HG02870 (cell line): ENCODE results near the gene ACYP2.
"Not testable (repeated sequence)": the region's sequence is repeated elsewhere in the genome, so short reads cannot be mapped to it uniquely, and the experiment has no call there.

ENCODE experiments used
- ATAC-seq: cut with Tn5 transposase; IDR thresholded peaks from one replicate; pipeline ENCODE4 v1.9.1; 2021; ENCODE audit warnings: mild to moderate bottlenecking, moderate library complexity; ENCODE audit not compliant: unreplicated experiment

Gene ACYP2

DNA sequence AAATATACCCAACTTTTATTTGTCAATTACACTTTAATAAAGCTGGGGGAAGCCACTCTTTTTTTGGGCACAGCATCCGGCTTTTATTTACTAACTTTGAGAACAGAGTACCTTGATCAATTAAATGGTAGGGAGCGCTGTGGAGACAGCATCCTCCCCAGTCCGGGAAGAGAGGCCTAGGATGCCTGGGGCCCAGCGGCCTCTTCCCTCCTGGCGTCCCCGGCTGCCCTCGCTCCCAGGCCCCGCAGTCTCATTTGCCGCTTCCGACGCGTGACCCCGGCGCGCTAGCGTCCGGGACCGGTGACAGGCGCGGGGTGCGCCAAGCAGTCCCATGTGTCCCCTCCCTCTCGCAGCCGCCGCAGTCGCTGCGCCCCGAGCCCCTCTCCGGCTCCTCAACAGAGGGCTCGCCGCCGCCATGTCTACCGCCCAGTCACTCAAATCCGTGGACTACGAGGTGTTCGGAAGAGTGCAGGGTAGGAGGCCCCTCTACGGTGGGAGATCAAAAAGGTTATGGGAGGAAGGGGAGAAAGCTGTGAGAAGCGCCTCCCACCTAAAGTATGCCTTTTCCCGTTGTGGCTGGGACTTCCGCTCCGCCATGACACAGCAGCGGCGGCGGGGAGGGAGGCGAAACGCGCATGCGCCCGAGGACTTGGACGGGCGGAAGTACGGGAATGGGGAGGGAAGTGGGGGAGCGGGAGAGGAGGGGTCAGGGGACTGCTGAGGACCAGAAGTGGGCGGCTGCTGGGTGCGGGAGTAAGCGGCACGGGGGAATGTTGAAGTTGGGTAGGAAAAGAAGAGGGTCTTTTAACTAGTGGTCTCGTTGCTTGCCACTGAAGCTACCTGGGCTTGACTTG is at the start of gene ACYP2:
Gene ACYP2 (plus strand): TSS at position 332 of the 854 bp plus-strand sequence.
- ATAC-seq: peak; percentile 88

DNA sequence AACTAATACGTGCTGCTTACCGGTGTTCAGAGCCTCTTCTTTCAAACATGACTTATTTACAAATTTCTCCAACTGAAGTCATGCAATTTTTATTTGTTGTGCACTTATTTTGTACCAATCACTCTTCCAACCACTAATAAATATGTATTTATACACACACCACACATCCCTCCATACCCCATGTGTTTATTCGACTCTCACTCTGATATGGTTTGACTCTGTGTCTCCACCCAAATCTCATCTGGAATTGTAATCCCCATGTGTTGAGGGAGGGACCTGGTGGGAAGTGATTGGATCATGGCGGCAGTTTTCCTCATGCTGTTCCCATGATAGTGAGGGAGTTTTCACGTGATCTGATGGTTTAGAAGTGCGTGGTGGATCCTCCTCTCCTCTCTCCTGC is 49.5 kb upstream of the ACYP2 start:
- no peak for ATAC-seq

- ATAC-seq: no peak
These were observed 47.5 kb upstream of the ACYP2 start for GRCh38 chr2:54067851-54068375.

- ATAC-seq: not testable (repeated sequence)
These were observed 42.9 kb upstream of the ACYP2 start for GRCh38 chr2:54072483-54072882.

DNA sequence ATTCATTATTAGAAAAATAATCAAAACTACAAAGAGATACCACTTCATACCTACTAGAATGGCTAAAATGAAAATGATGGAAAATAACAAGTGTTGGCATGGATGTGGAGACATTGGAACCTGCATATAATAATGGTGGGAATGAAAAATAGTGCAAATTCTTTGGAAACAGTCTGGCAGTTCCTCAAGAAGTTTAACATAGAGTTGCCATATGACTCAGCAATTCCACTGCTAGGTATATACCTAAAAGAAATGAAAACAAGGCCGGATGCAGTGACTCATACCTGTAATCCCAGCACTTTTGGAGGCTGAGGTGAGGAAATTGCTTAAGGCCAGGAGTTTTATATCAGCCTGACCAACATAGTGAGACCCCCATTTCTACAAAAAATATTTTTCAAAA is 41.6 kb upstream of the ACYP2 start:
- peak; percentile 76 for ATAC-seq

GRCh38 chr2:54074606-54075341 is 40.6 kb upstream of the ACYP2 start:
- no peak for ATAC-seq

DNA sequence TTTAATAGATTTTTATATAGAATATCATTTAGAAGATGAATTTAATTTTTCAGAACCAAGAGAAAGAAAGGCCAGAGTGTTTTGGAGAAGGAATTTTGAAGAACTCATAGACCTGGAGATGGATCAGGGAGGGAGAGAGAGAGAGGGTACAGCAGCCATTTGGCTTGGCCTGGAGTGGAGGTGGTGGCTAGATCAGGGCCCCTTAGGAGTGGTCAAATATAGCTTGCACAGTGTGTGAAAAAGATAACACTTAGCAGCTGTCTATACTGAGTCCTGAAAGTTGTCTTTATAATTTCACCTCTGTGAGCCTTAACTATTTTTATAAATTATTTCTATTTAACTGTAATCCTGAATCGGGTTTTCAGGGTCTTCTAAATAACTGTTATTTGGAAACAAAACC is 38.8 kb upstream of the ACYP2 start:
- no peak for ATAC-seq

GRCh38 chr2:54077088-54077900 is 38.1 kb upstream of the ACYP2 start:
- ATAC-seq: no peak

DNA sequence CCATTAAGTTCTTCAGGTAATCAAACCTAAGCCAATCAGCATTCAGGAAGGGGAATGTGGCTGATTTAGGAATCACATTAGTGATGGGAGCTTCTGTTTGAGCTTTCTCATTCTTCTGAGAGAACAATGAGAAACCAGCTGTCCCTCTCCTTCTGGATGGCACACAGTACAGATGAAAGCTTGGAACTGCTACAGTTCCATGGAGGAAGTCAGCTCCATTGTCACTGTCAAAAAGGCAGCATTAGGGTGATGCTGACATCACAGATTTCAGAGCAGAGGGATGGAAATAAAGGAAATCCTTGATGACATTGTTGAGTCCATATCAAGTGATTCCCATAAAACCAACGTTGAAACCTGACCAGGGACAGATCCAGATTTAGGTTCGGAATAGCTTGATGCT is 36.1 kb upstream of the ACYP2 start:
- no peak for ATAC-seq

DNA sequence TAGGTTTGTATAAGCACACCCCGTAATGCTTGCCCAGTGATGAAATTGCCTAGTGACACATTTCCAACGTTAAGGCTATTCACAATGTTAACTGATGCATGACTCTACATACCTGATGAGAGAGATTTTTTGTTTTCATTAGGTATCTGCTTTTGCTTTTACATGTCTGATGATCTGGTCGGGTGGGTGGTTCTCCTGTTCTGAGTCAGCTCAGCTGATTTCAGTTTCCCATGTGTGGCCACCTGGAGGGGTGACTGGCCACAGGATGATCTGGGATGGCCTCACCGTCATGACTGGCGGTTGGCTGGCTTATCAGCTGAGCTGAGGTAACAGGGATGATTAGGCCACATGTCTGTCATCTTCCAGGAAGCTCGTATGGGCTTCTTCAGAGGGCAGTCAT is 33.8 kb upstream of the ACYP2 start:
- peak; percentile 97 for ATAC-seq

- no peak for ATAC-seq
These were observed 32.4 kb upstream of the ACYP2 start for GRCh38 chr2:54083021-54083420.

- no peak for ATAC-seq
These were observed 32.0 kb upstream of the ACYP2 start for GRCh38 chr2:54083445-54083844.

- ATAC-seq: no peak
These were observed 30.8 kb upstream of the ACYP2 start for GRCh38 chr2:54084600-54084999.

DNA sequence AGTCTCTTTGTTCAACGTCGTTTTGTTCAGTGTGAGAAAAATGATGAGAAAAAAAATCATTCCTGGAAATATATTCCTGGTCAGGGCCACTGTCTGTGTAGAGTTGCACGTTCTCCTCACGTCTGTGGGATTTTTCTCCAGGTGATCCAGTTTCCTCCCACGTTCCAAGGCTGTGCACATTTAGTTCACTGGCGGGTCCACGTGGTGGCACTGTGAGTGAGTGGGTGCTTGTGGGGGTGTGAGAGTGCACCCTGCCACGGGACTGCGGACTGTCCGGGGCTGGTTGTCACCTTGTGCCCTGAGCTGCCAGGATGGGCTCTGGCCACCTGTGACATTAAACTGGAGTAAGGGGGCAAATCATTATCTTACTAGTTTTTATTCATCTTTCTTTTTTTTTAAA is 30.3 kb upstream of the ACYP2 start:
- no peak for ATAC-seq

DNA sequence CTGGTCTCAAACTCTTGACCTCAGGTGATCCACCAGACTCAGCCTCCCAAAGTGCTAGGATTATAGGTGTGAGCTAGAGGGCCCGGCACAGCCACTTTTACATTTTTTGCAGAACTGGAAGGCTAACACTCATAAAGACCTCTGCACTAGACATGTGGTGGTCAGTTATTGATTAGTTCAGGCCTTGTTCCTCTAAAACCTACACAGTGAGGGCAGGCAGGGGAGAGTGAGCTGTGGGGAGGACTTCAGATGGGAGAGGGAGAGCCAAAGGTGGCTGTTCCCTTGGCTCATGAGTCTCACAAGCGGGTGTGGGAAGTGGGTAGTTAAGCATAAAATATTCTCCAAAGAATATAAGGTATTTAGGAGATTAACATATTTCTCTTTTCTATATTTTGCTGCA is 29.3 kb upstream of the ACYP2 start:
- no peak for ATAC-seq

GRCh38 chr2:54088191-54088634 is 27.2 kb upstream of the ACYP2 start:
- ATAC-seq: no peak

GRCh38 chr2:54088719-54089118 is 26.7 kb upstream of the ACYP2 start:
- no peak for ATAC-seq

DNA sequence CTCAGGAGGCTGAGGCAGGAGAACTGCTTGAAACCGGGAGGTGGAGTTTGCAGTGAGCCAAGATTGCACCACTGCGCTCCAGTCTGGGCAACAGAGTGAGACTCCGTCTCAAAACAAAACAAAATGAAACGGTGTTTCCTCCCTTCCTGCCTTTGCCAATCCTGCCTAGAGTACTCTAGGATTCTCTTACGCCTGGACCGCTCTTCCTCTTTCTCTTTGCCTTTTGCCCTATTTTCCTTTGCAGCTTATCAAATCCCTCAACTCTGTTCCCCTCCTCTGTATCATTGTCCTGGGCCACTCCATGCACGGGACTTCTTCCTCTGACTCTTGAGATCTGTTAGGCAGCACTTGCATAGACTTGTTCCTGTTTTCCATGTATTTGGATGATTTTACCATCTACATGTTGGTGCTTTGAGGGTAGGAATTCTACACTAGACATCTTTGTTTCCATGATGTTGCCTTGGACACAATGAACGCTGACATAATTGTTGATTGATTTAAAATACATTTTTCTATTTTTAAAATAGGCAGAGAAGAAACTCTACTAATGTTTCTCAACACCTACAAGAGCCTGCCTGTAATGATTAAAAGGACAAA is 24.8 kb upstream of the ACYP2 start:
- no peak for ATAC-seq

GRCh38 chr2:54092940-54093339 is 22.5 kb upstream of the ACYP2 start:
- ATAC-seq: peak; percentile 45

- not testable (repeated sequence) for ATAC-seq
These were observed 20.0 kb upstream of the ACYP2 start for GRCh38 chr2:54095406-54095805.

- ATAC-seq: not testable (repeated sequence)
These were observed 19.3 kb upstream of the ACYP2 start for GRCh38 chr2:54096141-54096540.
